Mesothelial cell of epicardium (in vitro differentiated cells): Measurements from ENCODE around the gene DLG4. TPM values are rescaled to one million over a fixed set of nuclear protein-coding genes. Genes with fewer than 3 reads are reported as not detected.

Experiments
- DNase-seq, 2 experiments: peaks; one replicate each; pipeline ENCODE4 v3.0.0; 2021; ENCODE audit warnings: low spot score in 2 of 2; ENCODE audit not compliant: unreplicated experiment in 2 of 2
- H3K27ac Mint-ChIP-seq: 2 replicates; pipeline ENCODE4 v1.8.0; 2021; ENCODE audit warnings: mixed read lengths
- H3K27me3 Mint-ChIP-seq: 2 replicates; pipeline ENCODE4 v1.8.0; 2021; ENCODE audit warnings: low read depth, mixed read lengths
- H3K36me3 Mint-ChIP-seq: 2 replicates; pipeline ENCODE4 v1.8.0; 2021; ENCODE audit warnings: mixed read lengths
- H3K4me1 Mint-ChIP-seq: 2 replicates; pipeline ENCODE4 v1.8.0; 2021; ENCODE audit warnings: mixed read lengths
- H3K4me3 Mint-ChIP-seq: 2 replicates; pipeline ENCODE4 v1.8.0; 2021; ENCODE audit warnings: mild to moderate bottlenecking, moderate library complexity, mixed read lengths
- H3K9me3 Mint-ChIP-seq: 2 replicates; pipeline ENCODE4 v1.8.0; 2021; ENCODE audit warnings: mixed read lengths
- total RNA-seq: library from RNA; stranded (reverse); gene quantifications from 3 replicates; pipeline ENCODE4 v1.2.1, GENCODE V29; 2021
- TF ChIP-seq, protein P1 (sequence below): fragments of 200-600 bp; sonication (generic); IDR thresholded peaks from one replicate; pipeline ENCODE4 v1.5.0; 2021; ENCODE audit warnings: antibody characterized with exemption; ENCODE audit not compliant: unreplicated experiment

The DLG4 gene
- total RNA-seq, 1 donor from 2014 or later: 62.4 TPM

DNA sequence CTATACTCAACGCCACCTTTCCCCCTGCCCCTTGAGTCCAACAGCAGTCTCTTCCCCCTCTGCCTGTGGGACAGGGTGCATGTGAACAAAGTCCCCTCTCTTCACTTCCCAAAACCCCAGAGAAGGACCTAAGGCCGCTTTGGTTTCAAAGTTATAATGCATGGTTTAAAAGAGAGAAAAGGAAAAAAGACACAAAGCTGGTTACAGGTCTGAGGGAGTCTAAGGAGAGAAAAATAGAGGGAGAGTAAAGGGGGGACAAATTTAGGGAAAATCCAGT is 23.8 kb upstream of the DLG4 start:
- H3K27ac Mint-ChIP-seq: peak overlapping the region; percentile 99
- DNase-seq: no peak
- peak overlapping the region; percentile 95 for H3K4me3 Mint-ChIP-seq
- H3K4me1 Mint-ChIP-seq: peaks cover 31% of the 10 kb centered on the region
- H3K9me3 Mint-ChIP-seq: no peaks in the 10 kb centered on the region
- H3K36me3 Mint-ChIP-seq: peaks cover 21% of the 10 kb centered on the region
- TF ChIP-seq, protein P1, sequence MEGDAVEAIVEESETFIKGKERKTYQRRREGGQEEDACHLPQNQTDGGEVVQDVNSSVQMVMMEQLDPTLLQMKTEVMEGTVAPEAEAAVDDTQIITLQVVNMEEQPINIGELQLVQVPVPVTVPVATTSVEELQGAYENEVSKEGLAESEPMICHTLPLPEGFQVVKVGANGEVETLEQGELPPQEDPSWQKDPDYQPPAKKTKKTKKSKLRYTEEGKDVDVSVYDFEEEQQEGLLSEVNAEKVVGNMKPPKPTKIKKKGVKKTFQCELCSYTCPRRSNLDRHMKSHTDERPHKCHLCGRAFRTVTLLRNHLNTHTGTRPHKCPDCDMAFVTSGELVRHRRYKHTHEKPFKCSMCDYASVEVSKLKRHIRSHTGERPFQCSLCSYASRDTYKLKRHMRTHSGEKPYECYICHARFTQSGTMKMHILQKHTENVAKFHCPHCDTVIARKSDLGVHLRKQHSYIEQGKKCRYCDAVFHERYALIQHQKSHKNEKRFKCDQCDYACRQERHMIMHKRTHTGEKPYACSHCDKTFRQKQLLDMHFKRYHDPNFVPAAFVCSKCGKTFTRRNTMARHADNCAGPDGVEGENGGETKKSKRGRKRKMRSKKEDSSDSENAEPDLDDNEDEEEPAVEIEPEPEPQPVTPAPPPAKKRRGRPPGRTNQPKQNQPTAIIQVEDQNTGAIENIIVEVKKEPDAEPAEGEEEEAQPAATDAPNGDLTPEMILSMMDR: no peak
- H3K27me3 Mint-ChIP-seq: no peaks in the 10 kb centered on the region

DNA sequence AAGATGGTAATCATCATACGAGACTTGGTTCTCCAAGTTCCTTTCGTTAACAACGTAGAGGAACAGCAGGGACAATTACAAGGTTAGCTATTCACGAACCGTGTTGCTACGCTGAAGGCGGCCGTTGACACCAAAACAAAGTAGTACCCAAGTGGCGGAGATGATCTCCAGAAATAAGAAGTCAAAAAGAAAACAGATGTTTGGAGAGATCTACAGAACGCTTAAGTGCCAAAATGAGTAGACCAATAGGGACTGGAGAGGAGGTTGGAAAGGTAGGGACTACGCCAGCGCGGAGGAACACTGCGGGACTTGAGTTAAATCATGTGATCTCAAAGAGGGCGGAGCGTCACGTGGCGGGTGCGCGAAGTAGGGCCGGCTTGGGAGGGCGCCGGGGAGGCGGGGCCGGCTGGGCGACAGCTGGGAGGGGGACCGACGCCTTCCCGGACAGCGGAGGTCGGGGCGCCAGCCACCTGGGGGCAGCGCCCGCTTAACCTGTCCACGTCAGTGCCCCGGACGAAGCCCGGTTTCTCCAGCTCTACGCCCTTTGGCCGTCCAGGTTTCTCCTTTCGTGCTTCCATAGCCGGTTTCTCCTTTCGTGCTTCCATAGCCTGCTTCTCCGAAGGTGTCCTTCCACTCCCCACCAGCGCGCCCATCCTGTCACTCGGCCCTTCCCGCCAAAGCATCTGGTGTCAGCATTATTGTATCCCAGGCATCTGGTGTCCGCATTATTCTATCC is 23.2 kb upstream of the DLG4 start:
- Mint-ChIP-seq H3K9me3 (no peaks in the 10 kb centered on the region), H3K4me3 (peak overlapping the region; percentile 95), H3K27ac (peak overlapping the region; percentile 99), H3K36me3 (peaks cover 21% of the 10 kb centered on the region), H3K4me1 (peaks cover 31% of the 10 kb centered on the region), H3K27me3 (no peaks in the 10 kb centered on the region)
- TF ChIP-seq, protein P1: no peak
- peak; percentile 93 to 95 for DNase-seq

DNA sequence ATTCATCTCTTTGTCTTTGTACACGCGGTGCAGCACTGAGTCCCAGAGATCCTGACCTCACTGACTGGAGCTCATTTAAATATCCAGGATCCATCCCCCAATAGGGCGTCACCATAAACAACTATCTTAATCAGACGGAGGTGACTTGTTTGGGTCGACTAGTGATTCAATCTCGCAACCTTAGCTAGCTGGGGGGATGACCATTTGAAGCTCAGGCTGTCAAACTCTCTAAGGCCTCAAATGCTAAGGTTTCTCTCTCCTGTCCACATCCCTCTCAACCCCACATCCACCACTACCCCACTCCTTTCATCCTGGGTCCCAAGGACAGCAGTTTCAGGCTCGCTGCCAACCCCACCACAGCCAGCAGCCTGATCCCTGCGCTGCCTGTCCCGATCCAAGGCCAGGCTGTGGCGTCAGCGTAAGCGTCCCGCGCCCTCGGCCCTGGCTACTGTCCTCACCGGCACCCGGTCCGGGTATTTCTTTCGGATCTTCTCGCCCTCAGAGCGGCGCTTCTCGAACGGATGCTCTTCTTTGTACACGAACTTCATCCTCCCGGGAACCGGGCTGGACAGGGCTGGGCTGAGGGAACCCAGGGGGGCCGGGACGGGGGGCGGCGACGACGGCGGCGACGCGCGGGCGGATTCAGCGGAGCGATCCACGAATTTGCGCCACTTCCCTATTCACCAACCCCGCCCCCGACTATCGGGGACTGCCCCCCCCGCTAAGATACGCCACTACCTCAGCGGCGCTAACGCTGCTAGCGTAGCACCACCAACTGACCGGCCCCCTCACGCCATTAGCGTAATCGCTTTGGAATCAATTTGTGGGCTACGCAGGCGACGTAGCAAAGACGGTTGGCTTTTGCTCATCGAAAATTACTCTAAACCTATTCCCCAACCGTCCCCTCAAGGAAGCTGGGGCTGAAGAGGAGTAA is 22.4 kb upstream of the DLG4 start, which contains the start of gene GABARAP:
Gene GABARAP, minus strand, starts transcription at position 667 of the 934 bp plus-strand sequence. Its CDS starts 119 bp downstream, at position 548.
- TF ChIP-seq, protein P1: no peak
- peak within 1 kb of the TSS; percentile 99 for H3K27ac Mint-ChIP-seq
- H3K9me3 Mint-ChIP-seq: no peaks in the 10 kb centered on the region
- peak; percentile 89 to 95 for DNase-seq
- no peaks in the 10 kb centered on the region for H3K27me3 Mint-ChIP-seq
- peaks cover 36% of the 10 kb centered on the region for H3K4me1 Mint-ChIP-seq
- H3K4me3 Mint-ChIP-seq: peak within 1 kb of the TSS; percentile 95
- H3K36me3 Mint-ChIP-seq: peaks cover 22% of the 10 kb centered on the region

DNA sequence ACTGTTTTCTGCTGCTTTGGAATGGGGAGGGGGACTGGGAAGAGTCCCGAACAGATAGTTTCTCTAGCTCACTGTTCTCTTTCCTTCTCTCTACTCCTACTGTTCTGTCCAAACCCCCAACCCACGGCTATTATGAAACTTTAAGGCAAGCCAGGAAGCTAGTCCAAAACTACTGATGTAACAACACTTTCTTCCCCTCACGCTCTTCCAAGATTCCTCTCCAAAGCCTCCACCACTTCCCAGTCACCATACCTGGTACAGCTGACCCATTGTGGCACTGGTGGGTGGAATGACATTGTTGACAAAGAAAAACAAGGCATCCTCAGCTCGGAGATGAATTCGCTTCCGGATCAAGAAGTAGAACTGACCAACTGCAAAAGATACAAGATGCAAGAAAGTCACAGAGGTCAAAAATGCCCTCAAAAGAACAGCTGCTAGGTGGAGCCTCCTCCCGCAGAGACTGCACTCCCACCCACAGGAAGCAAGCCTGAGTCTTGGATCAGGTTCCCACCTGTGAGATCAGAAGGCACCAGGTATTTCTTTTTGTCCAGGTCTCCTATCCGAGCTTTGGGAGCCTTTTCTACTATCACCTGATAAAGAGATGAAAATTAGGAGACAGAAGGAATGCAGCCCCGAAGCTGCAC is 21.6 kb upstream of the DLG4 start:
- TF ChIP-seq, protein P1: no peak
- Mint-ChIP-seq H3K9me3 (no peaks in the 10 kb centered on the region), H3K36me3 (peaks cover 21% of the 10 kb centered on the region), H3K4me1 (peaks cover 41% of the 10 kb centered on the region), H3K27ac (peak overlapping the region; percentile 99), H3K4me3 (peak overlapping the region; percentile 95), H3K27me3 (no peaks in the 10 kb centered on the region)
- no peak for DNase-seq

DNA sequence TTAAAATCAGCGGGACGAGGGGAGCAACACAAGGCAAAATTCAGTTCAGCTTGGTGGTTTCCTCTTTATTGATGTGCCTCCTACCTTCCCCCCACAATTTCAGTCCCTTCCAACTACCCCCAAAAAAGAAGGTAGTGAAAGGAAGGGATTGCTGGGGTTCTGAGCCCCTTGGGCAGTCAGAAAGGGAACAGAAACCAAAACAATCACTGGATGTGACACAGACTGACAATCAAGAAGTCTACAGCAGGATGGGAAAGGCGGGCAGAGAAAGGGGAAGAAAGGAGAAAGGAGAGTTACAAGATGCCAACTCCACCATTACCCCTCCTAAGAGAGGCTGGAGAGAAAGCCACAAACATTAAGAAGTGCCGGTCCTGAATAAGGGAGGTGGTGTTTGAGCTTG is 20.7 kb upstream of the DLG4 start:
- H3K4me3 Mint-ChIP-seq: peak overlapping the region; percentile 95
- no peak for DNase-seq
- H3K27ac Mint-ChIP-seq: peak overlapping the region; percentile 99
- TF ChIP-seq, protein P1: no peak
- H3K4me1 Mint-ChIP-seq: peaks cover 41% of the 10 kb centered on the region
- peaks cover 18% of the 10 kb centered on the region for H3K36me3 Mint-ChIP-seq
- no peaks in the 10 kb centered on the region for H3K27me3 Mint-ChIP-seq
- H3K9me3 Mint-ChIP-seq: no peaks in the 10 kb centered on the region
